T follicular helper cell (primary cell): ENCODE measurements around the gene IVNS1ABP.
A peak's percentile ranks its signal among the peaks of the same experiment; 100 is the strongest.
"Not testable (repeated sequence)": the region's sequence is repeated elsewhere in the genome, so short reads cannot be mapped to it uniquely, and the experiment has no call there.

Source experiments
- DNase-seq: peaks from one replicate; pipeline ENCODE4 v3.0.0-alpha.2; 2020; ENCODE audit warnings: low read depth
- total RNA-seq, 2 experiments: gene quantifications; one replicate each; lab custom pipeline; 2026; lab: John Stamatoyannopoulos, UW

The IVNS1ABP gene
- 301 to 470 reads per million in 2 experiments for total RNA-seq

- peak; percentile 94 for DNase-seq
These were observed at the start of gene IVNS1ABP for GRCh38 chr1:185317034-185317885. TSS of gene IVNS1ABP (minus strand) at chr1:185317243. CDS start at chr1:185309493, 7,750 bp downstream.

GRCh38 chr1:185365951-185366350 is 48.9 kb upstream of the IVNS1ABP start:
- no peak for DNase-seq

GRCh38 chr1:185364528-185364927 is 47.5 kb upstream of the IVNS1ABP start:
- DNase-seq: not testable (repeated sequence)

- no peak for DNase-seq
These were observed 46.2 kb upstream of the IVNS1ABP start for GRCh38 chr1:185363205-185363604.

- no peak for DNase-seq
These were observed 43.7 kb upstream of the IVNS1ABP start for GRCh38 chr1:185360714-185361113.

- DNase-seq: no peak
These were observed 41.9 kb upstream of the IVNS1ABP start for GRCh38 chr1:185358957-185359356.

- no peak for DNase-seq
These were observed 38.9 kb upstream of the IVNS1ABP start for GRCh38 chr1:185355947-185356346.

GRCh38 chr1:185353124-185353523 is 36.1 kb upstream of the IVNS1ABP start:
- no peak for DNase-seq

- DNase-seq: no peak
These were observed 34.9 kb upstream of the IVNS1ABP start for GRCh38 chr1:185351734-185352466.

GRCh38 chr1:185350027-185350442 is 33.0 kb upstream of the IVNS1ABP start:
- DNase-seq: no peak

GRCh38 chr1:185349556-185349955 is 32.5 kb upstream of the IVNS1ABP start:
- DNase-seq: no peak

- DNase-seq: no peak
These were observed 31.9 kb upstream of the IVNS1ABP start for GRCh38 chr1:185348985-185349384.

- no peak for DNase-seq
These were observed 31.3 kb upstream of the IVNS1ABP start for GRCh38 chr1:185348296-185348695.

GRCh38 chr1:185345913-185346720 is 29.1 kb upstream of the IVNS1ABP start:
- no peak for DNase-seq

GRCh38 chr1:185343306-185343705 is 26.3 kb upstream of the IVNS1ABP start:
- DNase-seq: no peak

- DNase-seq: no peak
These were observed 25.7 kb upstream of the IVNS1ABP start for GRCh38 chr1:185342672-185343259.

- DNase-seq: no peak
These were observed 25.0 kb upstream of the IVNS1ABP start for GRCh38 chr1:185342017-185342416.

- DNase-seq: no peak
These were observed 24.2 kb upstream of the IVNS1ABP start for GRCh38 chr1:185341196-185341781.

GRCh38 chr1:185338719-185339622 is 21.9 kb upstream of the IVNS1ABP start:
- no peak for DNase-seq

- no peak for DNase-seq
These were observed 20.2 kb upstream of the IVNS1ABP start for GRCh38 chr1:185337246-185337645.
